Right hindlimb (tissue), 1 donor: Measurements from ENCODE around the gene MRPS34.

Source experiments
- DNase-seq: peaks from one replicate; pipeline ENCODE4 v3.0.0-alpha.2; 2018

MRPS34 gene

DNA sequence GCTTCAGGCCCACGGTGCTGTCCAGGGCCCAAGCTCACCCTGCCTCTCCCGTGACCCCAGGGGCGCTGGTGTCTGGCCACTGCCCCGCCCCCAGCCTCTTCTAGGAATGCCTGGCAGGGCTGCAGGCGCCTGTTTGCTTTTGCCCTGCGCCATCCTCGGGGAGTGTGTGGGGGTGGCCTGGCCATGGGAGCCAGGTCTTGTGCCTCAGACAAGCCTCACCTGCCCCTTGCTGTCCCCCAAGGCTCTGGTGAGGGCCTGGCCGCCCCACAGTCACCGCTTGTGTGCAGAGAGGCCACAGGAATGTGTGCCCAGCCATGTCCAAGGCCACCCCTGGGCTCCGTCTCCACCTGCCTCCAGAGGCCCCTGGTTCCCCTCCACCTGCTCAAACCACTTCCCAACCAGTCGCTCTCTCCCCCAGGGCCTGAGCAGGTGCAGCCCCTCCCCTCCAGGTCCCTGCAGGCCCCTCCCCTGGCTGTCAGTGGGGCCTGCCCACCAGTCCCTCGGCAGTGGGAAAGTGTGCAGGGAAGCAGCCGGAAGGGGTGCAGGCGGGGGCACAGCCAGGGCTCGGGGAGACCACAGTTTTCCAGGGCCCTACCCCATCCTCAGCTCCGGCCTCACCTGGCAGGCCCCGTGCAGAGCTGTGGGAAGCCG lies 21.4 kb upstream of the MRPS34 start:
- DNase-seq, result no peak

DNA sequence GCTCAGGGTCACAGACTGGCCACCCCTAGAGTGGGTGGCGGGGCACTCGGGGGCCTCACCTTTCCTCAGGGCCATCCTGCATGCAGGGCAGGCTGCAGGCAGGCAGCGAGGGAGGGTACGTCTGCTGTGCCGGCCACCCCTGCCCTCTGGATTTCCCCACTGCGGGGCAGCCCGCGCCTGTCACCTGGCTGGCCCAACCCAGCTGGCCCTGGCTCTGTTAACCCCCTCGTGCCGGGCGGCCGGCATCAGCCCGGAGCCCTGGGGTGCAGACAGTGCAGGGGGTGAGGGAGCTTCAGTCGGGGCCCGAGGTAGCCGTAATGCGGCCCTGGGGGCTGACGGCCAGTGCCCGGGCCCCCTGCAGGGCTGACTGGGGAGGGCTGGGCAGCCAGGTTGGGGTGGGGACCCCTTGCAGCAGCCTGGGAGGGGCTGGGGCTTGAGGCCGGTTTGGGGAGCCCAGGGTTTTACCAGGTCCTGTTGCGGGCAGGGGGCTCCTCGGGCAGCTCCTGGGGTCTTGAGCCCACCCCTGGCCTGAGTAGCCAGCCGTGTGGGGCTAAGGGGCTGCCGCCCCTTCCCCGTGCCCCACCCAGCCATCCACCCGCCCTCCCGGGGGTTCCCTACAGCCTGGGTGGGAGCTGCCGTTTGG lies 20.8 kb upstream of the MRPS34 start, which contains the start of gene IGFALS:
IGFALS (minus strand) TSS at position 128 of the 643 bp plus-strand sequence; CDS start at position 75, 53 bp downstream.
- no peak for DNase-seq

DNA sequence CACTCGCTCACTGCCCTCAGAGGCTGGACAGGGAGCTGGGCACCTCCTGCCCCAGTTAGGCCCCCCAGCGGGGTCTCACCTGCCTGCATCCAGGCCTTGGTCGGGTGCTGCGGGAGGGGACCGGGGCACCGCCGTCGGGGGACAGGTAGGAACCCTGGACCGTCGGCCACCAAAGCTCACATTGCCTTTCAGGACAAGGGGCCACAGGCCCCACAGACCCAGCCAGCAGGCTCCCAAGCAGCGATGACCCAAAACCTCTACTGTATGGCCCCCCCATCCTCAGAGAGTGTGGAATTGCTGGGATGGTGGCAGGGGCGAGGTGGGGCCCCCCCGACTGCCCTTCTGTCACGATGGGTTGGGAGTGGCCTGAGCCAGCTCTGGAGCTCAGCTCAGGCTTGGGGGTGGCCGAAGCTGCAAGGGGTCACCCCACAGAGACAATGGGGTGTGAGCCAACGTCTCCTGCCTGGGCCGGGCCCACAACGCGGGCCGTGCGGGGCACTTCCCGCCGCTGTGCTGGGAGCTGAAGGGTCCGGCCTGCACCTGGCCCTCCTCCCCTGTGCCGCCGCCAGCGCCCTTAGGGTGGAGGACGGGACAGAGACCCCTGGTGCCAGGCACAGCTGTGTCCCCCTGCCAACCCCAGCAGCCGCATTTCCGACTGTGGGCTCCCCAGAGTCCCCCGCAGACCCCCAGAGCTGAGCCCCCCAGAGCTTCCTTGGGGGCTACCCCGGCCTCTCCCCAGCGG lies 20.1 kb upstream of the MRPS34 start:
- DNase-seq, result peak; percentile 28

DNA sequence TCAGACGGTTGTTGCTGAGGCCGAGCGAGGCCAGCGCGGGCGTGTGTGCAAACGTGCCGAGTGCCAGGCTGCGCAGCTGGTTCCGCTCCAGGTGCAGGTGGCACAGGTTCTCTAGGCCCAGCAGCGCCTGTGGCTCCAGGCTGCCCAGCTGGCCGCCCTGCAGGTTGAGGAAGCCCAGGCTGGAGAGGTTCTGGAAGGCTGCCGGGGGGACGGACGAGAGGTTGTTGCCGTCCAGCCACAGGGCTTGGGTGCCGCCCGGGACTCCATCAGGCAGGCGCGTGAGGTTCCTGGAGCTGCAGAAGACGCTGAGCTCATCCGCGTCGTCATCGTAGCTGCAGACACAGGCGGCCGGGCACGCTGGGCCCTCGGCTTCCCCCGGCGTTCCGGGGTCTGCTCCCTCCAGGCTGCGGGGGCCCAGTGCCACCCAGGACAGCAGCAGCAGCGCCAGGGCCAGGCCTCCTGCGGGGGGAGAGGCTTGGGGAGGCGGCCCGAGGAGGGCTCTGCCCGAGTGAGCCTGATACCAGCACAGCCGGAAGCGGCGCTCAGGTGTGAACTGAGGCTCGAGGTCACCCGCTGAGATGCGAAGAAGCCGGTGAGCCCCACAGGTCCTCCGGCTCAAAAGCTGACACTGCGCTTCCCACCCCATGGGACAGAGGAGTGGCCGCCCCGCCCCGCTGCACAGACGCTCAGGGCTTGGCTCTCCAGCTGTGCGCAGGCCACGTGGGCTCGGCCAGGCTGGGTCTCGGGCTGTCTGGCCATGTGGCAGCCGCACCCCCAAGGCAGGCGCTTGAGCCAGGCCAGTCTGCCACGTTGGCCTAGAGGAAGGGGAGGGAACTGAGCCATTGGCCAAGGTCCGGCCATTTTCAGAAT lies 19.2 kb upstream of the MRPS34 start:
- no peak for DNase-seq

DNA sequence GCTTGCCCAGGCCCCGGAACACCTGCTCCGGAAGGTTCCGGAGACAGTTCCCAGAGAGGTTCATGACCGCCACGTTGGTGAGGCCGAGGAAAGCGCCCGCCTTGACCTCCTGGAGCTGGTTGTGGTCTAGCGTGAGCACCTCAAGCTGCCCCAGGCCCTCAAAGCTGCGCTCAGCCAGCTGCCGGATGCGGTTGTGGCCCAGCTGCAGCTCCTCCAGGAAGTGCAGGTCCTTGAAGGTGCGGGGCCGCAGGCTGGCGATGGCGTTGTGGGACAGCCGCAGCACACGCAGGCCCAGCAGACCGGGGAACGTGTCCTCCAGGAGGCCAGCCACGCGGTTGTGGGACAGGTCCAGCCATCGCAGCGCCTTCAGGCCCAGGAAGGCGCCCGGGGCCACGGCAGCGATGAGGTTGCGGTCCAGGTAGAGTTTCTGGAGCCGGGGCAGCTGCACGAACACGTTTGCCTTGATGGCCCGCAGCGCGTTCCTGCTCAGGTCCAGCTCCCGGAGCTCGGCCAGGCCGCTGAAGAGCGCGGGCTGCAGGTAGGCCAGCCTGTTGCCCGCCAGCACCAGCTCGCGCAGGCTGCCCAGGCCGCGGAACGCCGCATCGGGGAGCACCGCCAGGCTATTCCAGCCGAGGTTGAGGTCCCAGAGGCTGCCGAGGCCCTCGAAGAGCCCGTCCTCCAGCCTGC lies 18.5 kb upstream of the MRPS34 start:
- no peak for DNase-seq

DNA sequence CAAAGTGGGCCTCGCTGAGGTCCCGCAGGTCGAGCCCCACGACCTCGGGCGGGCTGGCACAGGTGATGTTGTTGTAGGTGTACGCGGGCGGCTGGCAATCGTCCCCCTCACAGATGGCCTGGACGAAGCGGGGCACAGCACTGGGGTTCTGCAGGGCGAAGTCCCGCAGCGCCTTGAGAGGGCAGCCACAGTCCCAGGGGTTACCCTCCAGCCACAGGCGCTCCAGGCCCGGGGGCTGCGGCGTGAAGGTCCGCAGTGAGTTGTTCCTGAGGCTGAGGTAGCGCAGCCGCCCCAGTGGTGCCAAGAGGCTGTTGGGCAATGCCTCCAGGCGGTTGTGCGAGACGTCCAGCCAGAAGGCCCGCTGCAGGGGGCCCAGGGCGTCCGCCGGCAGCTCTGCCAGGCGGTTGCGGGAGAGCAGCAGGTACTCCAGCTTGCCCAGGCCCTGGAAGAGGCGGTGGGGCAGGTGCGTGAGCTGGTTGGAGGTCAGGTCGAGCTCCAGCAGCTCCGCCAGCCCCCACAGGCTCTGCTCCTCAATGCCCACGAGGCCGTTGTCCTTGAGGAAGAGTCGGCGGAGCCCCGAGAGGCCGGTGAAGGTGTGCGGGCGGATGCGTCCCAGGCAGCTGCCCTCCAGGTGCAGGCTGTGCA lies 17.8 kb upstream of the MRPS34 start:
- DNase-seq, result no peak

DNA sequence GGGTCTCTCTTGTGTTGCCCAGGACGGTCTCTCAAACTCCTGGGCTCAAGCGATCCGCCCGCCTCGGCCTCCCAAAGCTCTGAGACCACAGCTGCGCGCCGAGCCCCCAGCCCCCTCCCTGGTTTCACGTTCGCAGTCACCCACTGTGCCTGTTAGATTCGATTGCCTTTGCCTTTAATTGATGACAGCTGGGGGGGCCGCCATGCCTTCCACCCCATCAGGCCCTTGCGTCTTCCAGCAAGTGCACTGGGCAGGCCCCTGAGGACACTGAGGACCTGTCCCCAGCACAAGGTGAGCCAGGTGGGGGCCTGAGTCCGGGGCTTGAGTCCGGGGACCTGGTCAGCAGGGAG lies 17.3 kb upstream of the MRPS34 start:
- DNase-seq, result no peak

DNA sequence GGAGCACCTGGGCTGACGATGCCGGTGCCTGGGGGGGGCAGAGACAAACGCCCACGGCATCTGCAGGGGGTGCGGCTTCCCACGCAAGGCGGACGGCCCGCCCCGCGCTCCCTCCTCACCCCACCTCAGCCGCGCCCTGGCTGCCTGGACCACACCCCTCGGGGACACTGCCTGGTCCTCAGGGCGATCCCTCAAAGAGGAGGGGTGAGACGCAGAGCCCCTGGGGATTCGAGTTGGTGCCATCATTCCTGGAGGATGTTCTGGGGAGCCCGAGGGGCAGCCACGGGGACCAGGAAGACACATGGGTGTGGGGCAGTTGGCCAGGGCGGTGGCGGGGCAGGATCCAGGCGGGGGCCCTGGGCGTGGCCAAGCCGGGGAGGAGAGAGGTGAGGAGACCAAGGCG lies 16.7 kb upstream of the MRPS34 start:
- DNase-seq, result no peak

DNA sequence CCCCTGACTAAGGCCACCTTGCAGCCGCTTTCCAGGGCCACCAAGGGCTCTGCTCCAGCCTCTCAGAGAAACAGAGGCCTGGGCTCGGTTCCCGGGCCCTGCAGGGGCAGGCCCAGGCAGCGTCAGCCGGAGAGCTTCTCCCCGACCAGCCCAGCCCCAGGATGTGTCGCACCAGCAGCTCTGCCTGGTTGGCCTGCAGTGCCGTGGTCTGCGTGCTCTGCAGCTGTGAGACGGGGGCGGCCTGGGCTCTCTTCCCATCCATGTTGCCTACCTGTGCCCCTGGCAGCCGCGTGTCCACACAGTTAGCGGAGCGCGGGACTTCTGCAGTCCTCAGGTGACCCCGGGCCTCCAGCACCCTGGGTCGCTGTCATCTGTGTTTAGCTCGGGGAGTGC lies 15.8 kb upstream of the MRPS34 start:
- no peak for DNase-seq

DNA sequence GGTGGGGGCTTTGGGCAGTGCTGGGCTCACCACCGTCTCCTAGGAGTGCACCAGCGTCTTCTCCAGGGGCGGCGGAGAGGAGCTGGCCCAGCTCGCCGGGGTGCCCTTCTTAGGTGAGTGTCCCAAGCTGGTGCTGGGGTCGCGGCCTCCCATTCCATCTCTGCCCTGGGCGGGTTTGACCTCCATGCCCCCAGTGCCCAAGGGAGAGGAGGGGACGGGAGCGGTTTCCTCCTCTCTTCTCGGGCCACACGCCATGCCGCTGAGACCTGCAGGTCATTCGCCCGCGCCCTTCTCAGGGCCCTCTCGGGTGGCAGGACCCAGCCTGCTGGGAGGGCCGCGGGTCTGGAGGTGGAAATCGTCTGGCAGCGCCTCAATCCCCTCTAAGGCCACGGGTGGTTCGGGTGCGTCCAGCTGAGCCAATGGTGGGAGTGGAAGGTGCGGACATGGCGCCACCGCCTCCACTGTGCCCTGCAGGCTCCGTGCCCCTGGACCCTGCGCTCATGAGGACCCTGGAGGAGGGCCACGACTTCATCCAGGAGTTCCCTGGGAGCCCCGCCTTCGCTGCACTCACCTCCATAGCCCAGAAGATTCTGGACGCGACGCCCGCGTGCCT lies 15.3 kb upstream of the MRPS34 start:
- DNase-seq, result no peak

DNA sequence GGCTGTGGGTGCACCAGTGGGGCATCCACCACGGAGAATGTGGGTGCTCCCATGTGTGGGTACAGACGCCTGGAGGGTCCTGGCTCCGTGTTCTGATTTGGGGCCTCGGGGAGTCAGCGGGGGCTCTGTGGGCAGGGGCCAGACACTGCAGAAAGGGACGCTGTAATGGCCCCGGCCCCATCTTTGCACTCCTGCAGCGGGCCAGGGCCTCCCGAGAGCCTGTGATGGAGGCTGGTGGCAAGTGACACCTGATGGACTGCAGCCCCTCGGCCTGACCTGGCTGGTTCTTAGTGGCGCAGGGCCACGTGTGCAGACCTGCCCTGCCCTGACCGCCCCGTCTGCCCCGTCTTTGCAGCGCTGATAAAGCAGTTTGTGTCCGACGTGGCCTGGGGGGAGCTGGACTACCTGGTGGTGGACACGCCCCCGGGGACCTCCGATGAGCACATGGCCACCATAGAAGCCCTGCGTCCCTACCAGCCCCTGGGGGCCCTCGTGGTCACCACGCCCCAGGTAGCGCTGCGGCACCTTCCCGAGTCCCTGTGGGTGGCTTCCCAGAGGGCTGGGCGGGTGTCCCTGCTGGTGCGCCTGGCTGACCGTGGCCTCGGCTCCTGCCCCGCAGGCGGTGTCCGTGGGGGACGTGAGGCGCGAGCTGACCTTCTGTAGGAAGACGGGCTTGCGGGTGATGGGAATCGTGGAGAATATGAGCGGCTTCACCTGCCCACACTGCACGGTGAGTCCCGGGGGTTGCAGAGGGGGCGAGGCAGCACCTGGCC lies 14.6 kb upstream of the MRPS34 start:
- no peak for DNase-seq

DNA sequence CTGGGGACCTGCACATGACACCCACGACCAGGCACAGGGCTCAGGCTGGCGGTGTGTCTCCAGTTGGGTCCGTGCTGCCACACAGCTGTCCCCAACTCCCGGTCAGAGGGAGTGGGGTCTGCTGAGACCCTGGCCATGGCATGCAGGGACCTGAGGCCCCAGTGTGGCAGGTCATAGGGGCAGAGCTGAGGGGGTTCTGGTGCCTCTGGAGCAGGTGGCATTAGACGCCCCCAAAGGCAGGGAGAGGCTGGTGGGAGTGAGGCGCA lies 14.1 kb upstream of the MRPS34 start:
- no peak for DNase-seq

DNA sequence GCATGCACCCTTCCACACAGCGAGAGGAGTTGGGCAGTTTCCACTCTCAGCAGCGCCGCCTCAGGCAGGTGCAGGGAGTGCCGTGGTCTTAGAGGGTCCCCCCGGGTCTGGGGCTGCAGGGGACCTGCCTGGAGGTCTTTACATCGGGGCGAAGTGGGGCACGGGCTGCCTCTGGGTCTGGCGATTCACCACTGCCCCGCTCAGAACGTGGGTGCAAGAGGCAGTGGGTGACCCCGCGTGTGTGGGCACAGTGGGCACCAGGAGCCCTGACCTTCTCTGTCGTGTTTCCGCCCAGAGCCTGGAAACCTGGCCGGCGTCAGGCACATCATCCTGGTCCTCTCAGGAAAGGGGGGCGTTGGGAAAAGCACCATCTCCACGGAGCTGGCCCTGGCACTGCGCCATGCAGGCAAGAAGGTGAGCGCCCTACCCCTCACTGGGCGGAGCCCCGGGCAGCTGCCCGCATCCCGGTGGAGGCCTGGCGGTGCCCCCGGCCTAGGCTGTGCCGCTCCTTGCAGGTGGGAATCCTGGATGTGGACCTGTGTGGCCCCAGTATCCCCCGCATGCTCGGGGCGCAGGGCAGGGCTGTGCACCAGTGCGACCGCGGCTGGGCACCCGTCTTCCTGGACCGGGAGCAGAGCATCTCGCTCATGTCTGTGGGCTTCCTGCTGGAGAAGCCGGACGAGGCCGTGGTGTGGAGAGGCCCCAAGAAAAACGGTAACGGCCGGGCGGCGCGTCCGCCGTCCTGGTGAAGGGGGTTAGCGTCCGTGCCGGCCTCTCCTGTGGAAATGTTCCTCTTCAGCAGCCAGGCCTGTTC lies 13.5 kb upstream of the MRPS34 start:
- DNase-seq, result peak; percentile 20

DNA sequence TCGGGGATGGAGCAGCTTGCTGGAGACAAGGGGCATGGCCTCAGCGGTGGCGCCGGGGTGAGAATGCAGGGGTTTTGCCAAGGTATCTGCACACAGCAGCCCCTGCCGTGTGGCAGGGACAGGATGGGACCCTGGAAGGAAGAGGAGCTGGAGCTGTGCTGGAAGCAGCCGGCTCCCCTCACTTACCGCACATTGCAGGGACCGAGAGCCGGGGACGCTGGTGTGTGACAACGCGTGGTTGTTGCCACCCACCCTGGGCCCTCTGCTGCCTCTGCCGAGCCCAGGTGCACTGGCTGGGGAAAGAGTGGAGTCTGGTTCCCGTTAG lies 12.9 kb upstream of the MRPS34 start:
- DNase-seq, result no peak

DNA sequence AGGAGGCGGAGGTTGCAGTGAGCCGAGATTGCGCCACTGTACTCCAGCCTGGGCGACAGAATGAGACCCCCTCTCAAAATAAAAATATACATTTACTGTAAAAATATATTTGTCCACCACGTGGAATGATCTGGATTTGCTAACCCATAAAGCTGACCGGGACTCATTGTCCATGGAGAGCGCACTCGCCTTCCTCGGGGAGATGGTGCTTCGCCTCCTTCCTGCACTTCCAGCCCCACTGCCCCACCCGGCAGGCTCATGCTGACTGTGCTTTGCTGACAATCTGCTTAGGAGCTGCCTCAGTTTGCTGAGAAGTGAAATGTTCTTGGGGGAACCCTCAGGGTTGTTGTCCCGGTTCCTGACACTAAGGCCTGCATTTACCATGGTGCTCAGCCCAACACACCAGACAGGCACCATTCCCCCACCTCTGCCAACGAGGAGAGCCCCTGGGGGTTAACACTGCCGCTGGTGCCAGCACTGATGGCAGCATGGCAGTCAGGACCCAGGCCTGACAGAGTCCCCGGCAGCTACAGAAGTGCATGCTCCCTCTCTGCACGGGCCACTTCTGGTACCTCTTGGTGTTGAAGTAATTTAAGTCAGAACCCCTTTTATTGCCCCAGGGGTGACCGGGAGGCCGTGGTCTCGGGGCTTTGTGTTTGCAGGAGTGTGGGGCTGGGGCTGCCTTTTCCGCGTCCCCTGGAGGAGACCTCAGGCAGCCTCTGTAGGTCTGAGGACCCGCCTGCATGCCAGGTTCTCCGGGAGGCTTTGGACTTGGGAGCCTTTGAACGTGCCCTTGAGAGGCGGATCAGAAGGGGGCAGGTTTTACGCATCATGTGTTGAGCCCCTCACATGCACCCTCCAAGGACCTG lies 12.3 kb upstream of the MRPS34 start:
- no peak for DNase-seq

DNA sequence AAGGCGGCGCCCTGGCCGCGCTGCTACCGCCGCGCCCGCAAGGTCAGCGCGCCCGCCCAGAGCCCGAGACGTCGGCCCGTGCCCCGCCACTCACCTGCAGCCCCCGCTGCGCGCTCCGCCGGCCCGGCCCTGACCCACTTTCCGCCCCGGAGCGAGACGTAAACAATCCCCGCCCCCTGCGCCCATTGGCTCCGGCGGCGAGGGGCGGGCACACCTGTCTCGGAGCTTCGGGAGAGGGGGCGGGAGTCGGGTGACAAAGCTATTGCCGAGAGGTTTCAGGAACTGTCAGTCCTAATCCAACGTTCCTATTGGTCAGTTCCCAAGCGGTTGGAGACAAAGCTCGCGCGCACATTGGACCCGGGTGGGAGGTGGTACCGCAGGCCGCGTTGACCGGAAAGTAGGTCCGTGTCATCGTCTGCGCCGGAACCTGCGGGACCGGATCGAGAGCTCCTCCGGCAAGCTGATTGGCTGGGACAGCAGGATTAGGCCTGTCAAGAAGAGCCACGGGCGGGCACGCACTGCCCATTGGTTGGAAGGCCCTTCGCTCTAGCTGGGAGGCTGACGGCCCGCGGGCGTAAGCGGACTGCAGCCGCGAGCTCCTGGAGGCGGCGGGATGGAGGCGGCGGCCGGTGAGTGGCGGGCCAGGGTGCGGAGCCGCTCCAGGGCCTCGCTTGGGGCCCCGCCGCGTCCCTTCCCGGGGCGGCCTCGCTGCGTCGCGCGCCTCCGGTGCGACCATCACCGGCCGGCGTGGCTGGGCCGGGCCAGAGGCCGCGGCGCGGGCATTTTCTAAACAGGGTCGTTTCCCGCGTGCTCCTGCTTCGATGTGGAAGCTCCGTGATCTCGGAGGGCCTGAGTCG lies 9.7 kb upstream of the MRPS34 start, which contains the start of the genes NUBP2 and SPSB3:
NUBP2 (plus strand) TSS at position 553 of the 857 bp plus-strand sequence; CDS start at position 614, 61 bp downstream.
SPSB3 (minus strand) TSS at position 164 of the 857 bp plus-strand sequence. CDS start 1,088 bp downstream, outside the sequence.
- peak; percentile 100 for DNase-seq

DNA sequence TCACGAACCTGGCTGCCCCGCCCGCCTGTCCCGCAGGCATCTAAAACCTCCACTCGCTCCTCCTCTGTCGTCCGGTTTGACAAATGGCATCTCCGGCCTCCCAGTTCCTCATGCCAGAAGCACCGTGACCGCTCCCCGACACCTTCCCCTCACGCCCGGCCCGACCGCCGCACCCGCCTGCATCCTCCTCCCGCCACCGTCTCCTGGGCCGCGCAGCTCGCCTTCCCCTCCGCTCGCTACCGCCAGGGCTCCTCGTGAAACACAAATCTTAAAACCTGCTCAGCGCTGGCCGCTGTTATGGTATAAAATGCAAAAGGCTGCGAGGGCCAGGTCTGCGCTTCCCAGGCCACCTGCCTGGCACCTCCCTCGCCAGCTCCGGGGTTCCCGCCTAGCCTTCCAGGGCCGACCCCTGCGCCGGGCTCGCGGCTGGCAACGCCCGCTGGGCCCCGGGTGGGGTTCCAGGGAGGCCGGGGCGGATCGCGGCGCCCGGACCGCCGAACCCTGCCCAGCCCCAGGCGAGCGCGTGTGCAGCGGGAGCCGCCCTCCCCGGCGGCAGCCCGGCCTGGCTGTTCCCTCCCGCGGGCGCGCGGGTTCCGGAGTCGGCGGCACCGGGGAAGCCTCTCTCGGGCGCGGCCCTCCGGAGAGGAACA lies 8.9 kb upstream of the MRPS34 start:
- peak; percentile 44 for DNase-seq
